Loucy (cell line): ENCODE data around the gene UBE4B.
A peak's percentile ranks its signal among the peaks of the same experiment; 100 is the strongest.

ENCODE experiments used
- H2AFZ ChIP-seq: fragments of 200-600 bp; sonication (generic); 2 replicates; pipeline ENCODE4 v1.6.0; 2016; ENCODE audit warnings: antibody characterized with exemption, mild to moderate bottlenecking, low read length, moderate library complexity
- H3F3A ChIP-seq: fragments of 200-600 bp; 2 replicates; pipeline ENCODE4 v1.6.0; 2016; ENCODE audit warnings: antibody characterized with exemption, low read depth, mild to moderate bottlenecking
- H3K27me3 ChIP-seq: fragments of 200-600 bp; sonication (generic); 2 replicates; pipeline ENCODE4 v1.6.1; 2014; ENCODE audit warnings: low read length, mild to moderate bottlenecking; ENCODE audit not compliant: insufficient read depth, poor library complexity, severe bottlenecking
- H3K36me3 ChIP-seq: fragments of 200-600 bp; sonication (generic); 2 replicates; pipeline ENCODE4 v1.6.1; 2016; ENCODE audit warnings: low read length; ENCODE audit not compliant: insufficient read depth
- H3K4me1 ChIP-seq: fragments of 200-600 bp; sonication (generic); 2 replicates; pipeline ENCODE4 v1.5.1; 2014; ENCODE audit warnings: low read length, mild to moderate bottlenecking; ENCODE audit not compliant: insufficient read depth, poor library complexity, severe bottlenecking
- H3K4me2 ChIP-seq: fragments of 200-600 bp; sonication (generic); 2 replicates; pipeline ENCODE4 v1.6.0; 2014; ENCODE audit warnings: antibody characterized with exemption, low read length, low read depth, mild to moderate bottlenecking; ENCODE audit not compliant: poor library complexity, severe bottlenecking
- H3K4me3 ChIP-seq: fragments of 200-600 bp; sonication (generic); 2 replicates; pipeline ENCODE4 v1.5.1; 2014; ENCODE audit warnings: low read length, mild to moderate bottlenecking, mixed read lengths; ENCODE audit not compliant: poor library complexity, severe bottlenecking
- H3K79me2 ChIP-seq: fragments of 200-600 bp; sonication (generic); 2 replicates; pipeline ENCODE4 v1.6.1; 2014; ENCODE audit warnings: low read length; ENCODE audit not compliant: insufficient read depth
- H3K9ac ChIP-seq: fragments of 200-600 bp; sonication (generic); 2 replicates; pipeline ENCODE4 v1.6.0; 2014; ENCODE audit warnings: mild to moderate bottlenecking, low read depth, low read length, moderate library complexity; ENCODE audit not compliant: poor library complexity, severe bottlenecking
- H3K9me2 ChIP-seq: fragments of 200-600 bp; sonication (generic); replicated peaks from 2 replicates; pipeline ENCODE4 v1.6.1; 2016; ENCODE audit warnings: low read depth, low read length, mixed read lengths
- H3K9me3 ChIP-seq: fragments of 200-600 bp; sonication (generic); 2 replicates; pipeline ENCODE4 v1.6.1; 2014; ENCODE audit warnings: mild to moderate bottlenecking, antibody characterized with exemption, low read length, low read depth; ENCODE audit not compliant: insufficient read depth
- H4K20me1 ChIP-seq: fragments of 200-600 bp; sonication (generic); 2 replicates; pipeline ENCODE4 v1.6.0; 2014; ENCODE audit warnings: antibody characterized with exemption, low read length, mild to moderate bottlenecking; ENCODE audit not compliant: insufficient read depth, poor library complexity, severe bottlenecking
- EZH2phosphoT487 ChIP-seq: fragments of 200-600 bp; IDR thresholded peaks from 2 replicates; pipeline ENCODE4 v1.6.1; 2018; ENCODE audit warnings: antibody characterized with exemption, mild to moderate bottlenecking, moderate library complexity, borderline replicate concordance
- TF ChIP-seq, protein P1 (sequence below): fragments of 200-600 bp; sonication (generic); conservative IDR thresholded peaks from 2 replicates; pipeline ENCODE4 v1.5.1; 2014; ENCODE audit warnings: mild to moderate bottlenecking, antibody characterized with exemption, low read length

Gene UBE4B

DNA sequence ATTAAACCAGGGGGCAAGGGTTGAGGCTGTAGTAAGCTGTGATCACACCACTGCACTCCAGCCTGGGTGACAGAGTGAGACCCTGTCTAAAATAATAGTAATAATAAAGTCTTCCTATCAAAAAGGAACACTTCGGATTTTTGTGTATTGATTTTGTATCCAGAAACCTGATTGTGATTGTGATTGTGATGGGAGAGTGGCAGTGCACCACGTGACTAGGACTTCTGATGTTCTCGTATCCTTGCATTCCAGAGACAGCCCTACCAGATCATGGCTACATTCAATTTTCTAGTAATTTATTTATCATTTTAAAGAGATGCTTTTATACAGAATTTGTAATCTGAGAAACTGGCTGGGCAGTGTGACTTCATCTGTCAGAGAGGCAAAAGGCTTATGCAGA, 175.1 kb downstream of the UBE4B start:
- TF ChIP-seq EZH2phosphoT487, result no peak
- TF ChIP-seq, protein P1, sequence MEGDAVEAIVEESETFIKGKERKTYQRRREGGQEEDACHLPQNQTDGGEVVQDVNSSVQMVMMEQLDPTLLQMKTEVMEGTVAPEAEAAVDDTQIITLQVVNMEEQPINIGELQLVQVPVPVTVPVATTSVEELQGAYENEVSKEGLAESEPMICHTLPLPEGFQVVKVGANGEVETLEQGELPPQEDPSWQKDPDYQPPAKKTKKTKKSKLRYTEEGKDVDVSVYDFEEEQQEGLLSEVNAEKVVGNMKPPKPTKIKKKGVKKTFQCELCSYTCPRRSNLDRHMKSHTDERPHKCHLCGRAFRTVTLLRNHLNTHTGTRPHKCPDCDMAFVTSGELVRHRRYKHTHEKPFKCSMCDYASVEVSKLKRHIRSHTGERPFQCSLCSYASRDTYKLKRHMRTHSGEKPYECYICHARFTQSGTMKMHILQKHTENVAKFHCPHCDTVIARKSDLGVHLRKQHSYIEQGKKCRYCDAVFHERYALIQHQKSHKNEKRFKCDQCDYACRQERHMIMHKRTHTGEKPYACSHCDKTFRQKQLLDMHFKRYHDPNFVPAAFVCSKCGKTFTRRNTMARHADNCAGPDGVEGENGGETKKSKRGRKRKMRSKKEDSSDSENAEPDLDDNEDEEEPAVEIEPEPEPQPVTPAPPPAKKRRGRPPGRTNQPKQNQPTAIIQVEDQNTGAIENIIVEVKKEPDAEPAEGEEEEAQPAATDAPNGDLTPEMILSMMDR, result no peak
- Histone ChIP-seq H4K20me1 (peaks cover 6% of the 10 kb centered on the region), H3K9ac (no peak overlapping the region), H3K9me3 (no peaks in the 10 kb centered on the region), H3K4me1 (peaks cover 18% of the 10 kb centered on the region), H3F3A (peaks cover 2% of the 10 kb centered on the region; the same call in 1 of the 2 replicates), H3K36me3 (no peaks in the 10 kb centered on the region), H2AFZ (no peak overlapping the region), H3K4me3 (no peak overlapping the region), H3K27me3 (no peaks in the 10 kb centered on the region), H3K4me2 (no peak overlapping the region), H3K79me2 (peaks cover 20% of the 10 kb centered on the region), H3K9me2 (no peaks in the 10 kb centered on the region)

DNA sequence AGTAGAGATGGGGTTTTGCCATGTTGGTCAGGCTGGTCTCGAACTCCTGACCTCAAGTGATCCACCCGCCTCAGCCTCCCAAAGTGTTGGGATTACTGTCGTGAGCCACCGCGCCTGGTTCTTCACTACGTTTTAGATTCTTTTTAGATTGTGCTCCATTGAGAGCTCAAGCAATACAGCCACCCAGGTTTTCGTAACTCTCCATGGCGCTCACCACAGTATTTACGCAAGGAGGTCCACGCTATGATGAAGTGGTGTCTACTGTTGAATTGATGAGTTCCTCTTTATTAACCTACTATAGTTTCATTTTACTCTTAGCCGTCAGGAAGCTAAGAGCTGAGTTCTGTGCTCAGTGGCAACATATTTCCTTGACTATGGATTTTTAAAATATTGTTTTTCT, 175.8 kb downstream of the UBE4B start:
- Histone ChIP-seq H3K36me3 (no peaks in the 10 kb centered on the region), H2AFZ (no peak overlapping the region), H3K9me2 (no peaks in the 10 kb centered on the region), H3K27me3 (no peaks in the 10 kb centered on the region), H3K9me3 (no peaks in the 10 kb centered on the region), H3K4me1 (peaks cover 24% of the 10 kb centered on the region), H3K4me2 (no peak overlapping the region), H3K9ac (no peak overlapping the region), H3K4me3 (no peak overlapping the region), H4K20me1 (peaks cover 13% of the 10 kb centered on the region), H3F3A (peaks cover 5% of the 10 kb centered on the region), H3K79me2 (peaks cover 24% of the 10 kb centered on the region)
- TF ChIP-seq EZH2phosphoT487, result no peak
- TF ChIP-seq, protein P1, result no peak

DNA sequence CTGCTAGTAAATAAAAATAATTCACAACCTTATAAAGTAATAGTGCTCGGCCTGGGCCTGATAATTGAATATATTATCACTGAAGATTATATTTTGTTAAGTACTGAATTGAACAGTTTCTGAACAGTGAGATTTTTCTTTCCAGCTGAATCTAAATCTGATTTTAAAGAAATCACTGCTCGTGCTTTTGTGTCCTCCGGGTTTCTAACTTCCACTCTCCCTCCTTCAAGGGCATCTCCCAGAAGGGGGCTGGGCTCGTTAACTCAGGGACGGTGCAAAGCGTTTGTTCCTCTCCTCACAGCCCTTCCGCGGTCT, 176.8 kb downstream of the UBE4B start:
- peak overlapping the region; percentile 100 for H2AFZ ChIP-seq

More for the DNA sequence above, 176.8 kb downstream of the UBE4B start:
- Histone ChIP-seq H4K20me1 (peaks cover 15% of the 10 kb centered on the region), H3K9me2 (no peaks in the 10 kb centered on the region), H3K9ac (peak overlapping the region; percentile 62), H3K27me3 (no peaks in the 10 kb centered on the region), H3K79me2 (peaks cover 30% of the 10 kb centered on the region), H3K36me3 (no peaks in the 10 kb centered on the region), H3K9me3 (no peaks in the 10 kb centered on the region), H3F3A (peaks cover 3% of the 10 kb centered on the region; the same call in 1 of the 2 replicates), H3K4me3 (peak overlapping the region; percentile 100), H3K4me2 (peak overlapping the region; percentile 96), H3K4me1 (peaks cover 27% of the 10 kb centered on the region)
- TF ChIP-seq, protein P1, result no peak
- no peak for TF ChIP-seq EZH2phosphoT487
